HG03558 (cell line): ENCODE data around the gene CHD2.
"Not testable (repeated sequence)": the region's sequence is repeated elsewhere in the genome, so short reads cannot be mapped to it uniquely, and the experiment has no call there.

Experiments used
- ATAC-seq: cut with Tn5 transposase; IDR thresholded peaks from one replicate; pipeline ENCODE4 v1.9.1; 2021; ENCODE audit warnings: moderate number of reproducible peaks; ENCODE audit not compliant: unreplicated experiment; ENCODE audit errors: extremely low read depth

CHD2 gene

DNA sequence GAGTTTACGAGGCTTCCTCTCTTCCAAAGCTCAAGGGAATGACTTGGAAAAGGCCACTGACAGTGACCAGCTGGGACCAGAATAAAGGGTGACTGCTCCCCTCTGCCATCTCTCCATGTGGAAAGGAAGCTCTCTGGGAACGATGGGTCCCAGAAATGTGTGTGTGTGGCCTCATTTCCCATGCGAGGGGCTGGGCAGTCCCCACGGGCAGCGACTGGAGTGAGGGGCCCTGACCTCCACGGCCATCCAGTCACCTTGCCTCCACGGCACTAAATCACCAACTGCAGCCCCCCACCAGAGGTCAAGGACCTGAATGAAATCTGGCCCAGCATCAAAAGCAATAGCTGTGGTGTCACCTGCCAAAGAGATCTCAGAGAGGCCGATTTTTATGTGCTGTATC is 159.3 kb downstream of the CHD2 start:
- ATAC-seq, result no peak

DNA sequence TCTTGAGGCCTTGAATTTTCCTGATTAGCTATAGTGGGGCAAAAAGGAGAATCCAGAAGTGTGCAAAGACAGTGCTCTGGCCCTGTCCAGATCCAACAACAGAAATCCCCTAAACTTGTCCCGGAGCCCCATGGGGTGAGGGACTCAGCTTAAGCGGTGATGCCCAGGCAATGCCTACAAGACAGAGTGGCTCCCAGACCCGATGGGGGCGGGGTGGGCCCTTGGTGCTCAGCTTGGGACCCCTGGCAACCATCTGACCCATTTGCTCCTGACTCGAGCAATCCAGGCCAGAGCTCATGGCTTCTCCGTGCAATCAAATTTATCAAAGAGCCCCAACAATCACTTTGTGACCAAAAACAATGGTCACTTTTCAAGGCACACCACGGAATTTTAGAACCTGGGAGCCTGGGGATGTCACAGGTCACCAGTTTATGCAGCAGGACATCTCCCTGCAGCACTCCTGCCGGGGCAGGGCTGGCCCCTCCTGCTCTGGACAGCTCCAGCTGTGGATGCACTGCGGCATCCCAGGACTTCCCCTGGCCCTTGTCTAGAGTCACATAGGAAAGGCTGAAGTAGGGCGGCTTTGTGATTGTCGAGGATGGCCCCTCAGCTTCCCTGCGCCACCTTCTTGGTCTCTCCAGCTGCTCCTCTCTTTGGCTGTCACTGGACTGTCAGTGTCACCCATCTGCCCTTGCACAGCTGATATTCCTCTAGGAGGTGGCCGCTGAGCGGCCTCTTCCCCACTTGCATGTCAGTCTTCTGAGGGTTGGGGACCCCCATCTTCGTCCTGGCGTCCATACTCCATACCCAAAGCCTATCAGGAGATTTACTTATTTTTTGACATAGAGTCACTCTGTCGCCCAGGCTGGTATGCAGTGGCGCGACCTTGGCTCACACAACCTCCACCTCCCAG is 160.5 kb downstream of the CHD2 start:
- no peak for ATAC-seq

DNA sequence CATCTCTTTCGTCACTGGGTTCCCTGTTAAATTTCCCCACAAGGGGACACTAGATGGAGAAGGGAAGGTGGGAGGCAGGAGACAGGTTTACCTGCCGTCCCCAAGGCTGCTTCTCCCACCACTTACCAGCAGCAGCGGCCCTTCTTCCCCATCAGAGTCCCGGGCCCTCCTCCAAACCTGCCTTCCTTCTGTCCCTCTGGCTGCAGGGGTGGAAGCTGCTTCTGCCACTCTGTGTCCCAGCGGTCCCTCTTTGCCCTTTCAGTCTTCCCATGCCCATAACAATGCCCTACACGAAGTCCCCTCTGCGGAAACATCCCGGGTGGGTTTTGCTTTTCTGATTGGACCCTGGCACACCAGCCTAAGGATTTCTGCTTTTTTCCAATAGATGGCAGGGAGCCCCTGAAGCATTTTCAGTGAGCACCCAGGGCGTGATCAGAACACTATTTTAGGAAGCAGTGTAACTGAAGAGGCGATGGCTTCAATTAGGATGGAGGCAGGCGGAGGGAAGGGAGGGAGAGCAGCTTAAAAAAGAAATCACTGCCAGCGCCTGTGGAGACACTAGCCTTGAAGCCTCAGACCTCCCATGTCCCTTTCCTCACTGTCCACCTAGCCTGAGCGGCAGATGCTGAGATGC is 162.6 kb downstream of the CHD2 start:
- ATAC-seq, result not testable (repeated sequence)

- no peak for ATAC-seq
Observed at GRCh38 chr15:93063262-93063671, 163.1 kb downstream of the CHD2 start.

GRCh38 chr15:93063796-93064690 is 163.9 kb downstream of the CHD2 start:
- ATAC-seq, result no peak

- ATAC-seq, result no peak
Observed at GRCh38 chr15:93065641-93066045, 165.5 kb downstream of the CHD2 start.

- ATAC-seq, result no peak
Observed at GRCh38 chr15:93066224-93066681, 166.1 kb downstream of the CHD2 start.

GRCh38 chr15:93066834-93067648 is 166.9 kb downstream of the CHD2 start:
- ATAC-seq, result no peak

DNA sequence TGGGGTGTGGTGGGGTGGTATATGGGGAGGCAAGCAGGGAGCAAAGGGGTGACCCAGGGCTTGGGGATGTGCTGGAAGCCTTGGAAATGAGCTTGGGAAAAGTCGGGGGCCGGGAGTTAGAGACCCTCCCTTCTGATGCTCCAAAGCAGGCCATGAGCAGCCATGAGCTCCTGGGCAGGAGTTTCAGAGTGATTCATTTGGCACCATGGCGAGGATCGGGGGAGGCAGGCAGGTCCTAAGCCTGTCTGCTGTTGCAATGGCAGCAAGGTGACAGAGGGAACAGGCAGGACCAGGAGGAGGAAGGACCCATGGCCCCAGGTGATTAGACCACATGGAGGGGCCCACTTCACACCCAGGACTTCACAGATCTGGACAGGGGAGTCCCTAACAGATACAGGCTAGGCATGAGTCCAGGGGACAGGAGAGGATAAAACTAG is 167.5 kb downstream of the CHD2 start:
- ATAC-seq, result no peak

DNA sequence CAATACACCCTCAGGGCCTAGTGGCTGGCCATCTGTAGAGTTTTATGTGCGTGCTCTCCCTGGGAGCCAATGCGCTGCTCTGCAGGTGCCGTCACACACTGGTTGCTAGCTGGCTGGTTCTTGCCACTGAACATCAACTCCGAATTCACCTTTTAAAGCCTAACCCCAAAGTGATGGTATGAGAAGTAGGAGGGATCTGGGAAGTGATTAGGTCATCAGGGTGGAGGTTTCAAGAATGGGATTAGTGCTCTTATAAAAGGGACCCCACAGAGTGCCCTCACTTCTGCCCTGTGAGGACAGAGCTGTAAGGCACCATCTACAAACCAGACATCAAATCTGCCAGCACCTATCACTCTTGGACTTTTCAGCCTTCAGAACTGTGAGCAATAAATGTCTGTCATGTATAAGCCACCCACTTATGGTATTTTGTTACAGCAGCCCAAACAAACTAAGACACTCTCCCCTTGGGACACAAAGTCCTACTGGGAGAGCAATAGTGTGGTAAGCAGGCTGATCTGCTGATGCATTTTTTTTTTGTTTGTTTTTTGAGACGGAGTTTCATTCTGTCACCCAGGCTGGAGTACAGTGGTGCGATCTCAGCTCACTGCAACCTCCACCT is 168.6 kb downstream of the CHD2 start:
- no peak for ATAC-seq

GRCh38 chr15:93070132-93070531 is 170.0 kb downstream of the CHD2 start:
- no peak for ATAC-seq

DNA sequence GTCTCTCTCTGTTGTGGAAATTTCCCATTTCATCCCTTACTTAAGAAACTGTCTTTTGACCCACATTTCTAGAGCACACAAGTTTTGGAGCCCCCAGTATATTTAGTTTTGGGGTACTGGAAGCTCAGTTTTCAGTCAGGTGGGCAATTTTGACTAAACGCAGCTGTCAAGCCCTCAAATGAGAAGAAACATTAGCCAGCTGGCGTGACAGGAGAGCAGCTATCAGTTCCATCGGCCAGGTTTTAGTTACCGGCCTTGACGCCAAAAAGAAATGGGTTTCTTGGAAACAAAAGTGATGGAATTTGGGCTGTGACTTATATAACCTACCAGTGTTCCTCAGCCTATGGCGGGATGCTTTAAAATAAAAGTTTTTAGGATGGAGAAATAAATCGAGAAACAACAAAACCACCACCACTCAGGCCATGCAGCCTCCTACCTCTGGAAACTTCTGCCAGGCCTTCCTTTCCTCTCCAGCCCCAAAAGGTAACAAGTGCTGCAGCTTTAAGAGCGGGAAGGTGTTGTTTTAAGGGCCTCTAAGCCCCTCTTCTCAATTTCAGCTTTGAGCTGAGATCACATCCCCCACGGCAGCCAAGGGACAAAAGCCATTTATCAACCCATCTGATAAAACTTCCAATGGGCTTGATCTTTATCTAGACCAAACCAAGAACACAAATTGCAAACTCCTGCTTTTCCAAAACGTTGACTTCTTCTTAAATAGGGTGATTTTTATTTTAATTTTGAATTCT is 170.6 kb downstream of the CHD2 start:
- ATAC-seq, result no peak

- no peak for ATAC-seq
Observed at GRCh38 chr15:93071469-93071936, 171.4 kb downstream of the CHD2 start.

GRCh38 chr15:93072011-93072410 is 171.9 kb downstream of the CHD2 start:
- no peak for ATAC-seq

DNA sequence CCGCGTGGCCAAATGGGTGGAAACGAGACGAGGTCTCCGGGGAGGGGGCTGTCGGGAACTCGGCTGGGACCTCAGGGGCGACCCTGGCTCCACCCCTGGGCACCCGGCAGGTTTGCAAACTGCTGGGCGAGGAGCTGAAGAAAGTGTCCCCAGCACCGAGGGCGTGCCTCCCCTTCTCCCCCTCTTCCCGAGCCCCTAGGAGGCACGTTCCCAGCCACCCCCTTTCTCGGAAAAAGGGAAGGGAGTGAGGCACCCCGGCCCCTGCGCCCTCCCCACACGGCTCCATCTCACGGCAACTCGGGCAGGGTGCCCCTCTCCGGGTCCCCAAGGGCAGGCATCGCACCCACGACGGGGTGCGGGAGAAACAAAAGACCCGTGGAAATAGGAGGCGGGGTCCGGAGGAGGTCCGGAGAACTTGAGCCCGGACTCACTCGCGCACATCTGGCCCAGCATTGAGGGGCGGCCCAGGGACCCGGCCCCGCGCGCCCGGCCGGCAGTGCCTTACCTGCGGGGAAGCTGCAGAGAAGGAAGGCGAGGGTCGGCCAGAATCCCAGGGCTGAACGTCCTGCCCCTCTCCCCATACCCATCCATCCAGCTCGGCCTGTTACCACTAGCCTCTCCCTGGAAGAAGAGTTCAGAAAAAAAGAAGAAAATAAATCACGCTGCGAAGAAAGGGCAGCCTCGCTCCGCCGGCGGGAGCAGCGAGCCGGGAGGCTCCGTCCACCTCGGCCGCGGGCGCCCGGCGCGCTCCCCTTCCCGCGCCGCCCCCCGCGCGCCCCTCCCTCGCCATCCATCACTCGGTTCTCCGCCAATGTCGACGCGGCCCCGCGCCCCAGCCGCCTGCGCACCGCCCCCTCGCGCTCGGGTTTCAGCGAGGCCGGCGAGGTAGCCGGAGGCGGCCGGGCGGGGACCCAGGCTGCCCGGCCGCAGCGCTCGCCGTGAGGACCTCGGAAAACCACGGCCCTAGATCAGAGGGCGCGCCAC is 172.6 kb downstream of the CHD2 start:
- ATAC-seq, result no peak

GRCh38 chr15:93073465-93073952 is 173.4 kb downstream of the CHD2 start:
- no peak for ATAC-seq

GRCh38 chr15:93074599-93074998 is 174.5 kb downstream of the CHD2 start:
- no peak for ATAC-seq
